Chondrocyte (in vitro differentiated cells): ENCODE measurements around the gene LTB4R2. TPM values are rescaled to one million over a fixed set of nuclear protein-coding genes. Genes with fewer than 3 reads are reported as not detected.

ENCODE experiments used
- DNase-seq: peaks from one replicate; pipeline ENCODE4 v3.0.0; 2021; ENCODE audit warnings: mixed read lengths, low spot score
- H3K27ac Mint-ChIP-seq: one replicate; pipeline ENCODE4 v1.8.0; 2021; ENCODE audit warnings: mild to moderate bottlenecking, moderate library complexity, mixed read lengths; ENCODE audit not compliant: unreplicated experiment
- H3K27me3 Mint-ChIP-seq: 2 replicates; pipeline ENCODE4 v1.8.0; 2021; ENCODE audit warnings: low read depth, mixed read lengths
- H3K36me3 Mint-ChIP-seq: 2 replicates; pipeline ENCODE4 v1.8.0; 2021; ENCODE audit warnings: low read depth, mixed read lengths
- H3K4me1 Mint-ChIP-seq: 2 replicates; pipeline ENCODE4 v1.8.0; 2021; ENCODE audit warnings: low read depth, mild to moderate bottlenecking, mixed read lengths
- H3K4me3 Mint-ChIP-seq: one replicate; pipeline ENCODE4 v1.8.0; 2021; ENCODE audit warnings: mild to moderate bottlenecking, moderate library complexity, mixed read lengths; ENCODE audit not compliant: unreplicated experiment
- H3K9me3 Mint-ChIP-seq: 2 replicates; pipeline ENCODE4 v1.8.0; 2021; ENCODE audit warnings: low read depth, mixed read lengths
- CTCF ChIP-seq: fragments of 200-600 bp; sonication (generic); IDR thresholded peaks from 2 replicates; pipeline ENCODE4 v1.5.0; 2021; ENCODE audit warnings: antibody characterized with exemption, mild to moderate bottlenecking, moderate library complexity
- total RNA-seq: library from RNA; stranded (reverse); gene quantifications from 3 replicates; pipeline ENCODE4 v1.2.1, GENCODE V29; 2021

LTB4R2 gene
- total RNA-seq, 1 donor from 2014 or later = 9.1 TPM

- H3K4me1 Mint-ChIP-seq = peaks cover 31% of the 10 kb centered on the region
- H3K4me3 Mint-ChIP-seq = no peak overlapping the region
- H3K36me3 Mint-ChIP-seq = no peaks in the 10 kb centered on the region
- TF ChIP-seq CTCF = no peak
- H3K27ac Mint-ChIP-seq = no peak overlapping the region
- no peaks in the 10 kb centered on the region for H3K9me3 Mint-ChIP-seq
- H3K27me3 Mint-ChIP-seq = peaks cover 5% of the 10 kb centered on the region
- DNase-seq = no peak
Measured at GRCh38 chr14:24330973-24331674, 21.2 kb downstream of the LTB4R2 start.

- no peaks in the 10 kb centered on the region for H3K9me3 Mint-ChIP-seq
- no peak overlapping the region for H3K27ac Mint-ChIP-seq
- H3K36me3 Mint-ChIP-seq = no peaks in the 10 kb centered on the region
- H3K4me3 Mint-ChIP-seq = no peak overlapping the region
- TF ChIP-seq CTCF = no peak
- DNase-seq = no peak
- peaks cover 5% of the 10 kb centered on the region for H3K27me3 Mint-ChIP-seq
- peaks cover 33% of the 10 kb centered on the region for H3K4me1 Mint-ChIP-seq
Measured at GRCh38 chr14:24331731-24332267, 21.9 kb downstream of the LTB4R2 start.

GRCh38 chr14:24332268-24332993, 22.5 kb downstream of the LTB4R2 start:
- H3K4me1 Mint-ChIP-seq = peaks cover 33% of the 10 kb centered on the region
- no peaks in the 10 kb centered on the region for H3K36me3 Mint-ChIP-seq
- no peak for DNase-seq
- peaks cover 5% of the 10 kb centered on the region for H3K27me3 Mint-ChIP-seq
- H3K9me3 Mint-ChIP-seq = no peaks in the 10 kb centered on the region
- no peak overlapping the region for H3K27ac Mint-ChIP-seq
- peak overlapping the region; percentile 56 for H3K4me3 Mint-ChIP-seq
- peak; percentile 81 for TF ChIP-seq CTCF

- no peak within 1 kb of the TSS for H3K27ac Mint-ChIP-seq
- DNase-seq = no peak
Measured at GRCh38 chr14:24334431-24335291, 24.7 kb downstream of the LTB4R2 start, which contains the start of gene ADCY4. ADCY4 (minus strand) TSS chr14:24335071; CDS start chr14:24334652, 419 bp downstream.

More at GRCh38 chr14:24334431-24335291, 24.7 kb downstream of the LTB4R2 start, which contains the start of gene ADCY4:
- no peaks in the 10 kb centered on the region for H3K9me3 Mint-ChIP-seq
- H3K4me1 Mint-ChIP-seq = peaks cover 33% of the 10 kb centered on the region
- H3K4me3 Mint-ChIP-seq = peak within 1 kb of the TSS; percentile 73
- H3K27me3 Mint-ChIP-seq = peaks cover 14% of the 10 kb centered on the region
- no peak for TF ChIP-seq CTCF
- H3K36me3 Mint-ChIP-seq = no peaks in the 10 kb centered on the region
